Measurements from ENCODE around the gene ETFRF1. TPM values are rescaled to one million over a fixed set of nuclear protein-coding genes. Genes with fewer than 3 reads are reported as not detected.
A peak's percentile ranks its signal among the peaks of the same experiment; 100 is the strongest.

The ETFRF1 gene
- total and polyA plus RNA-seq, 2 of the 8 experiments (the other 6 are each of a cell fraction or from before 2014, with no cell fraction given): 4.3 to 7.7 TPM

DNA sequence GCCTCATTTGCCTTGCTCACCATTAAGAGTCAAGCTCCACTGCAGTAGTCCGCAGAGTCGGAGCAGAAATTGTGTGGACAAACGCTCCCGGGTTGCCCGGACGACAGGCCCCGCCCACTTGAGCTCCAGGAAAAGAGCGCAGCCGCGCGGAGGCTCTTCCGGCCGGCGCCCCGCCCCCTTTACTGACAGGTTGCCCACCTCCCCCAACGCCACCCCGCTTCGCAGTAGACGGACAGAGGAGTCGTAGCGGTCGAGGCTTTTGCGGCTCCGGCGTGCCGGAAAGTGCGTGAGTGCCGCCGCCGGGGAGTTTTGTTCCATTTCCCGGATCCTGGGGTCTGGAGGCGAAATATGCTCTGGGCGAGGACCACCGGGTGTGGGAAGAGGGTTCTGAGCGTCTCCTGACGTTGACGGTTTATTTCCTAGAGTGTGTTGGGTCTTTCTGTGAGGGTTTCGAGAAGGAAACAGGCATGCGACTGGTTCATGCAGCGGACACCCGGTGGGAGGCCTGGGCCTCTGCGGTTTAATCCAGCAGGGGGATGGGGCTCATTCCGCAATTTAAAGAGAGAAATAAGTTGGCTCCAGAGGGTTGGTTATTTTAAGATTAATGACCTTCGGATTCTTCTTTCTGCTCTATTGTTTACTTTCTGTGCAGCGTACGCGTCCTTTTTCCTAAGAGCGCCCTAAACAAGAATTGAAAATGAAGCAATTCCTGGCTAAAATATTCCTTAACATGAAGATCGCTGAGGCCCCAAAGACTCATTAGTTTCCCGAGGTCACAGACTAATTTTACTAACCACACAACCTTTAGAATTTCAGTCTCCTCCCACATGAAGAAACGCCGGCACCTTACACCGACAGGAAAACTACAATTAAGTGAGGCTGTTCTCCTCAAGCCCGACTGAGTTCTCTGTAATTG, at the start of gene ETFRF1, which contains the start of gene DNAI7 (continued):
- TF ChIP-seq EGR1 (IDR thresholded peaks at IDR 0.05; ENCODE audit: borderline replicate concordance, low read depth, low read length) (0 out of 2 replicates have a peak, but pooled peaks have one; percentile 18), POLR2A (IDR thresholded peaks at IDR 0.05; ENCODE audit: control extremely low read depth in 1 of 2, low read depth in 2 of 2, low read length in 2 of 2) (peak; percentile 65 to 83), YY1 (IDR thresholded peaks at IDR 0.05; ENCODE audit: low read depth, low read length) (no peak), PHF8 (conservative IDR thresholded peaks at IDR 0.05; ENCODE audit: low read depth, low read length) (peak; percentile 88), SP4 (IDR thresholded peaks at IDR 0.05; ENCODE audit: low read length) (0 out of 2 replicates have a peak, but pooled peaks have one; percentile 26), ASH2L (IDR thresholded peaks at IDR 0.05; ENCODE audit: low read length) (peak; percentile 98), SP1 (IDR thresholded peaks at IDR 0.05; ENCODE audit: low read depth, low read length) (peak; percentile 57), HDAC2 (IDR thresholded peaks at IDR 0.05; ENCODE audit: borderline replicate concordance in 1 of 2, low read depth in 2 of 2, low read length in 2 of 2) (no peak; a peak in 1 of 4 replicates), TAF7 (optimal IDR thresholded peaks at IDR 0.05; ENCODE audit: borderline replicate concordance, low read depth, low read length) (peak; percentile 40), RBBP5 (IDR thresholded peaks at IDR 0.05; ENCODE audit: borderline replicate concordance, low read depth, low read length) (peak; percentile 85; the same call in 1 of the 2 replicates), ZNF274 (IDR thresholded peaks at IDR 0.05; ENCODE audit: borderline replicate concordance, extremely low read depth, low read length) (no peak), POLR2AphosphoS5 (IDR thresholded peaks at IDR 0.05; ENCODE audit: low read depth, low read length) (peak; percentile 56; the same call in 1 of the 2 replicates), CTBP2 (IDR thresholded peaks at IDR 0.05; ENCODE audit: borderline replicate concordance, insufficient read depth, insufficient read length, low read length) (no peak), SUZ12 (IDR thresholded peaks at IDR 0.05; ENCODE audit: low read length) (no peak)
- TF ChIP-seq, protein P1, sequence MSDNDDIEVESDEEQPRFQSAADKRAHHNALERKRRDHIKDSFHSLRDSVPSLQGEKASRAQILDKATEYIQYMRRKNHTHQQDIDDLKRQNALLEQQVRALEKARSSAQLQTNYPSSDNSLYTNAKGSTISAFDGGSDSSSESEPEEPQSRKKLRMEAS (IDR thresholded peaks at IDR 0.05): 0 out of 2 replicates have a peak, but pooled peaks have one; percentile 26
- TF ChIP-seq, protein P2, sequence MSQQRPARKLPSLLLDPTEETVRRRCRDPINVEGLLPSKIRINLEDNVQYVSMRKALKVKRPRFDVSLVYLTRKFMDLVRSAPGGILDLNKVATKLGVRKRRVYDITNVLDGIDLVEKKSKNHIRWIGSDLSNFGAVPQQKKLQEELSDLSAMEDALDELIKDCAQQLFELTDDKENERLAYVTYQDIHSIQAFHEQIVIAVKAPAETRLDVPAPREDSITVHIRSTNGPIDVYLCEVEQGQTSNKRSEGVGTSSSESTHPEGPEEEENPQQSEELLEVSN (IDR thresholded peaks at IDR 0.05): peak; percentile 34; the same call in 1 of the 2 replicates
- TF ChIP-seq, protein P3, sequence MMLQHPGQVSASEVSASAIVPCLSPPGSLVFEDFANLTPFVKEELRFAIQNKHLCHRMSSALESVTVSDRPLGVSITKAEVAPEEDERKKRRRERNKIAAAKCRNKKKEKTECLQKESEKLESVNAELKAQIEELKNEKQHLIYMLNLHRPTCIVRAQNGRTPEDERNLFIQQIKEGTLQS (IDR thresholded peaks at IDR 0.05; ENCODE audit: insufficient read depth, low read depth, low read length): peak; percentile 62

All from H1 (cell line).